Neural progenitor cell (in vitro differentiated cells): ENCODE data around the gene KANSL3.

ENCODE experiments used
- EZH2phosphoT487 ChIP-seq: fragments of 200-600 bp; sonication (generic); IDR thresholded peaks from 2 replicates; pipeline ENCODE4 v1.6.1; 2017; ENCODE audit warnings: antibody characterized with exemption
- TF ChIP-seq, protein P1 (sequence below): fragments of 200-600 bp; sonication (generic); IDR thresholded peaks from 2 replicates; pipeline ENCODE4 v1.5.1; 2017; ENCODE audit warnings: antibody characterized with exemption, mild to moderate bottlenecking

DNA sequence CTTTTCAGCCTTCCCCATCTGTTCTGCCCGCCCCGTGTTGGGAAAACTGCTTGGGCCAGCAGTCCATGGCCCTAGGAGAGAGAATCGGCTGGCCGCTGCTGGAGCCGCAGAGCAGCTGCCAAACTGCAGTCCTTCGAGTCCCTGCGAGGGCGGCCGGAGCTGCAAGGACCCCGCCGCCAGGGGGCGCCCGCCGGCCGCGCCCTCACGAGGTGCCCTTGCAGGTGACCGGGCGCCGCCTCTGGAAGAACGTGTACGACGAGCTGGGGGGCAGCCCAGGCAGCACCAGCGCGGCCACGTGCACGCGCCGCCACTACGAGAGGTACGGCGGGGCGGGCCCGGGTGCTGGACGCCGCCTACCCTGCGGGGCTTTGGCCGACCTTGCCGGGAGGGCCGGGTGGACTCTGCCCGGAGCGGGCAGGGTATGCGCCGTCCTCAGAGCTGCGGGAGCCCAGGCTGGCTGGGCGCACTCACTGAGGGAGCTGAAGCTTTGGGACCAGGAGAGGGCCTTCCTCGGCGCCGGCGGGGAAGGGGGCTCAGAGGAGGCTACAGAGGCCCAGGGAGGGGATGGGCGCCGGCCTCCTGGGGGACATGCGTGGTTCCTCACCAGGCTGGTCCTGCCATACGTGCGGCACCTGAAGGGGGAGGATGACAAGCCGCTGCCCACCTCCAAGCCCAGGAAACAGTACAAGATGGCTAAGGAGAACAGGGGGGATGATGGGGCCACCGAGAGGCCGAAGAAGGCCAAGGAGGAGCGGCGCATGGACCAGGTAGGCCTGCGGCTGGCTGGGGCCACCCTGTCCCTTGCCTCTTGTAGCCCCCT lies 87.9 kb downstream of the KANSL3 start:
- TF ChIP-seq, protein P1, sequence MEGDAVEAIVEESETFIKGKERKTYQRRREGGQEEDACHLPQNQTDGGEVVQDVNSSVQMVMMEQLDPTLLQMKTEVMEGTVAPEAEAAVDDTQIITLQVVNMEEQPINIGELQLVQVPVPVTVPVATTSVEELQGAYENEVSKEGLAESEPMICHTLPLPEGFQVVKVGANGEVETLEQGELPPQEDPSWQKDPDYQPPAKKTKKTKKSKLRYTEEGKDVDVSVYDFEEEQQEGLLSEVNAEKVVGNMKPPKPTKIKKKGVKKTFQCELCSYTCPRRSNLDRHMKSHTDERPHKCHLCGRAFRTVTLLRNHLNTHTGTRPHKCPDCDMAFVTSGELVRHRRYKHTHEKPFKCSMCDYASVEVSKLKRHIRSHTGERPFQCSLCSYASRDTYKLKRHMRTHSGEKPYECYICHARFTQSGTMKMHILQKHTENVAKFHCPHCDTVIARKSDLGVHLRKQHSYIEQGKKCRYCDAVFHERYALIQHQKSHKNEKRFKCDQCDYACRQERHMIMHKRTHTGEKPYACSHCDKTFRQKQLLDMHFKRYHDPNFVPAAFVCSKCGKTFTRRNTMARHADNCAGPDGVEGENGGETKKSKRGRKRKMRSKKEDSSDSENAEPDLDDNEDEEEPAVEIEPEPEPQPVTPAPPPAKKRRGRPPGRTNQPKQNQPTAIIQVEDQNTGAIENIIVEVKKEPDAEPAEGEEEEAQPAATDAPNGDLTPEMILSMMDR = peak; percentile 61
- no peak for TF ChIP-seq EZH2phosphoT487
